GM18867 (cell line): ENCODE data around the gene LHX4.

Source experiments
- ATAC-seq: cut with Tn5 transposase; IDR thresholded peaks from one replicate; pipeline ENCODE4 v1.9.1; 2021; ENCODE audit warnings: mild to moderate bottlenecking, moderate library complexity; ENCODE audit not compliant: unreplicated experiment

LHX4 gene

GRCh38 chr1:180229483-180230415 is at the start of gene LHX4:
LHX4 (plus strand) TSS chr1:180230264; CDS start chr1:180230530, 266 bp downstream.
- ATAC-seq, result peak; percentile 52

DNA sequence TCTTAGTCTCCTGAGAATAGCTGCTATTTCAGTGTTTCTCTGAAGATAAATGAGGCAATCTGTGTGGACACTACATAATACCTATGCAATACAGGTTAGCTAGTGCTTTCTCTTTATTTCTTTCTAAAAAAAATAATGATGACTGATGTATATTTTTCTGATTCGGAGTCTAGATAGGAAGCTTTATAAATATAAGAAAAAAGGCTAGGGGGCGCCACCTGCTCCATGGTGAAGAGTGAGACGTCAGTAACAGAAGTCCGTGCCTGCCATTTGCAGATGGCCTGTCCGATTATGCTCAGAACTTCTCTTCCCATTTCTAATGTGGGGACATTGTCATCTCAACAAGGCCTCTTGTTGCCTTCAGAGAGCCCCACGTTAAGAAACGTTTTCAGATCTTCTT is 49.0 kb upstream of the LHX4 start:
- ATAC-seq, result no peak

DNA sequence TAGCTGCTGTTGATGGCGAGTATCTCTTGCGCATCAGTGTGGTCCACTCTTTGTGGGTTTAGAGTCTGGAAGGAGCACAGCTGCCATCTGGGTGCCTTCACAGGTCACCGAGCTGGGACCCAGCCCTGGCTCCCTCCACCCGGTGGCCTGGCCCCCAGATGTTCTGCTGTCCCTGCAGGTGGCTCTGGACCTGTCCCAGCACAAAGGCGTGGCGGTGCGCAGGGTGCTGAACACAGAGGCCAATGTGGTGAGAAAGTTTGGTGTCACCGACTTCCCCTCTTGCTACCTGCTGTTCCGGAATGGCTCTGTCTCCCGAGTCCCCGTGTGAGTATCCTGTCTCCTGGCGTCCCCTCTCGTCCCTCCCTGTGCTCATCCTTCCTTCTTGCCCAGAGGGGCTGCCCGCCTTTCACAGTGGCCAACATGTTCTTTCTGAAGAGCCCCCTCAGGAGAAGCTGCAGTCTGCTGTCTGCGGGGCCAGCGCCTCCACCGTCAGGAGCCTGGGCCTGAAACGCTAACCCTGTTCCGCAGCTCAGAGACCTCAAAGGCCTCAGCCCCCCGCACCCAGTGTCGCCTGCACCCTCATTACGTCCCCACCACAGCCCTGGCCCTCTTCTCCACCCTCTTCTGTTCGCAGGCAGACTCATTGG is 47.9 kb upstream of the LHX4 start:
- ATAC-seq, result no peak

- ATAC-seq, result no peak
Observed at GRCh38 chr1:180182643-180183311, 47.3 kb upstream of the LHX4 start.

GRCh38 chr1:180183426-180183825 is 46.6 kb upstream of the LHX4 start:
- ATAC-seq, result no peak

- no peak for ATAC-seq
Observed at GRCh38 chr1:180184041-180184440, 46.0 kb upstream of the LHX4 start.

DNA sequence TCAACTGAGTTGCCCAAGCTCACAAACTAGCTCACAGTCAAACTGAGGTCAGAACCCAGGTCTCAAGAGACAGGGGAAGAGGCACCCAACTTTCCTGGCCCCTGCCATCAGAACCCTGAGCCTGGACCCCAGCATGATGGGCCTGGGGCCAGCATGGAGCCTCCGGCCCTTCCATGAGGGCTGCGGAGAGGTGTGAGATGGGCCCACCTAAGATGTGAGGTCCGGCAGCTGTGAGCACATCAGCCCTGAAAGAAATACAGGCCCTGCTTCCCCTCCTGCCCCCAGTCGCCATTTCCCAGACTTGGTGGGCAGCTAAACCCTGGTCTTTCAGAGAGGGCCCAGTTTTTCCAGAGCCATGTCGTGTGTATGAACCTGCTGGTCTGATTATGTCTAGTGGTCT is 44.8 kb upstream of the LHX4 start:
- ATAC-seq, result no peak

- no peak for ATAC-seq
Observed at GRCh38 chr1:180185971-180186645, 44.0 kb upstream of the LHX4 start.

DNA sequence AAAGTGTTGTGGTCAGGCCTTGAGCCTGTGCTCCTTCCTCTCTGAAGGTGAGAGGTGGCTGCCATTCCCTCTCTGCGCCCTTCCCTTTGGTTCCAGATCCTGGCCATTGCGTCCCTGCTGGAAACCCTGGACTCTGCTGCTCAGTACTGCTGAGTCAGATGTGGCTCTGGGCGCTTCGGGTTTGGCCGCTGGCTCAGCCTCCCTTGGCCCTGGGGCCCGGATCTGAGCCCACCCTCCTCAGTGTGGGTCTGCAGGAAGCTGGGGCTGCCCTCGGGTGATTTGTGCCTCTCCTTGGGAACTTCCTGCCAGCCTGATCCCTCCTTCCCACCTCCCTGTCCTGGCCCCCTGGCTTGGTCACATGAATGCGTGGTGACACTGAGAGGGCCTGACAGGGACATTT is 43.2 kb upstream of the LHX4 start:
- ATAC-seq, result no peak

DNA sequence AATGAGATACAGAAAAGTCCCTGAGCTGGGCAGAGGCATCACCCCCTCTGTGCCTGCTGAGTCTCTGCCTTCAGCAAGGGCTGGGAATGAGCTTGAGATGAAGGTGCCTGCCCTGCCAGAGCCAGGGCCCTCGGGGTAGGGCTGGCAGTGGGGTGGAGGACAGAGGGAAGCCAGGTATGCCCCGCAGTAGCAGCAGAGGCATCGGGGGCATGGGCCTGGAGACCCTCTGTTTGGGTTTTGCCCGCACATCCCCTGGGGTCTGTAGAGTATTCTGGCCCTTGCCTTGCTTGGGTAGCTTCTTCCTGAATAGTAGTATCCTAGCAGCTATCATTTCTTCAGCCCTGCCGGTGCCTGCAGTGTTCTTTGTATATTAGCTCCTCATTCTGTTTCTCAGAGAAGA is 42.4 kb upstream of the LHX4 start:
- no peak for ATAC-seq

DNA sequence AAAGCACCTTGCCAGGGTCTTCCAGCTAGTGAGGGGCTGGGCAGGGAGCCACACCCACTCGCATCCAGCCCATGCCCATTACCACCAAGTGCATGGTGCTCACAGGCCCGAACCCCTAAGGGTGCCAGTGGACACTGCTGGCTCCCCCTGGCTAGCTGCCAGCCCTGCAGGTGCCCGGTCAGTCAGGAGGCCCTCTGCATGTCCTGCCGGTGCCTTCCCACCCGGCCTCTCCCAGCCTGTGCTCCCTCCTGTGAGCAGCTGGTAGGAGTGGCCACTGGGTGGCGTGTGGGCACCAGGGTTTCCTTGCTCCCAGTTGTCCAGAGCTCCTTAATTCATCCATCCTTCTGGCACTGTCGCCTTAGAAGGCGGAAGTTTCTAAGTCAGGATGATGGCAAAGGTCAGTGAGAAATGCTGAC is 42.0 kb upstream of the LHX4 start:
- no peak for ATAC-seq

- no peak for ATAC-seq
Observed at GRCh38 chr1:180188684-180189175, 41.3 kb upstream of the LHX4 start.

DNA sequence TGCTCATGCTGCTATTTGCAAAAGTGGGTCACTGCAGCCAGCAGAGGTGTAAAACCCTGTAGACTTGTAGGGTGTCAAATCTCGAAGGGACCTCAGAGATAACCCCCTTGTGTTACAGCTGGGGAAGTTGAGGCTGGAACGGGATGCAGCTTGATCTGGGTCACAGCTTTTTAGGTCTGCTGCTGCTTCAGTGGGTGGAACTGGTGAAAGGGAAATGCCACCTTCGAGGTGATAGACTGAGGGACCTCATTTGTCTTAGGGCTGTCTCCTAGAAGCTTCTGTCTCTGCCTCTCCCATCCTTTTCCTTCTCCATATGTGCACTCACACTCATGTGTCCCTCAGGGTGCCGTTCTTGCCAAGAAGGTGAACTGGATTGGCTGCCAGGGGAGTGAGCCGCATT is 40.0 kb upstream of the LHX4 start:
- no peak for ATAC-seq

- no peak for ATAC-seq
Observed at GRCh38 chr1:180192172-180192571, 37.9 kb upstream of the LHX4 start.

DNA sequence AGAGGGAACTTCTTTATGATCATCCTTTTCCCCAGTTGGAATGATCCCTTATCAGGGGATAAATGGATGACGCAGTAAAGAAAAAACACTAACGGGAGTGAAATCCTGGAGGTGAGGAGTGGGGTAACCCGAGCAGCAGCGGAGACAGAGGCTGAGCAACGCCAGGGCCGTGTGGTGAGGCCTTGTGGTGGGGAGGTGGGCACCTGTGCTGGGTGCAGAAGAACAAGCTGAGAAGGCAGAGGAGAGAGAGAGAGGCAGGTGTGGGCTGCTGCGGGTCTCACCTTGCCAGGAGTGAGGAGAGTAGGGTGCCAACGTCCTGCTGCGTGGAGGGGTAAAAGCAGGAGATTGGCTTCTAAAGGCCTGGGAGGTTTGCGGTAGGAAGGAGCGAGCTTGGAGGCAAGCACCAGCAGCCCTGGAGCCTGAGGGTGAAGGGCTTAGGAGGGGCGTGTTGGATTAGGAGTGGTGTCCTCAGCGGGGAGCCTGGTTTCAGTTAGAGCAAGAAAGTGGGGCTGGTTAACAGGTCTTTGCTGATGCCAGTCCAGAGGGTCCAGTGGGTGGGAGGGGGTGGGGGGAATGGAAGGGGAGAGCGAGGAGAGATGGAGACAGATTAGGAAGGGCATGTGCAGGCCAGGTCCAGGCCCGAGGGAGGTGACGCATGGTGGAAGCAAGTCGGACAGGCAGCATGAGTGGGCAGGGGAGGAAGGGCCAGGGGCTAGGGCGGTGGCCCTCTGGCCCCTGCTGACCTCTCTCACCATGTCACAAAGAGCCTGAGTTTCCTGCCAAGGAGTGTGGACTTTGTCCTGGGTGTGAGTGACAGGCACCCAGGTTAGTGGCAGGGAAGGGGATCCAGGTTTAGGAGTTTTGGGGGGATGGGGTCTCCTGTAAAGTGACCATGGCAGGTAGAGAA is 36.7 kb upstream of the LHX4 start:
- ATAC-seq, result no peak

GRCh38 chr1:180194048-180194425 is 36.0 kb upstream of the LHX4 start:
- ATAC-seq, result no peak

GRCh38 chr1:180194546-180195207 is 35.4 kb upstream of the LHX4 start:
- ATAC-seq, result no peak

DNA sequence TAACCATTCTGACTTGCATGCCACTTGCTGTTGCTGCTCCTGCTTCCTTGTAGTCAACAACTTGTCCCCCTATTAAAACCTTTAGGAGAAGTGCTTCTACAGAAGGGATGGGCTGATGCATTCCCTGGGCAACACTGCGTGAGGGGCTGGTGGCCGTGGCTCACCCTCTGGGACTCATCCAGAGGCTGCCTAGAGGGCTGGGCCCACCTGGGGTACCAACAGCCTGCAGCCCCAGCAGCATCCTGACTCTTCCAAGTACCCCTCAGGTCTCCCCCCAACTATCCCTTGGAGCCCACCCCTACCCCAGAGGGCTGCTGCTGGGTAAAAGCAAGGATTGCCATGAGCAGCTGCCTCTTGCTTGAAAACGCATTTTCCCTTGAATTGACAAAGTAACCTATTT is 34.7 kb upstream of the LHX4 start:
- no peak for ATAC-seq

- ATAC-seq, result no peak
Observed at GRCh38 chr1:180195916-180196315, 34.1 kb upstream of the LHX4 start.
